GM12892 (cell line): ENCODE measurements around the gene SCFD2.

Experiments used
- POLR2A ChIP-seq: IDR thresholded peaks from 2 replicates; pipeline ENCODE4 v1.6.1; 2011; ENCODE audit warnings: low read depth, low read length, control low read depth
- POLR2AphosphoS5 ChIP-seq: IDR thresholded peaks from 2 replicates; pipeline ENCODE4 v1.6.1; 2011; ENCODE audit warnings: low read depth, low read length, control low read depth

GRCh38 chr4:52876069-52876468, 489.8 kb downstream of the SCFD2 start:
- TF ChIP-seq POLR2A (no peak), POLR2AphosphoS5 (no peak)
